ENCODE results near the gene SLC26A1. TPM values are rescaled to one million over a fixed set of nuclear protein-coding genes. Genes with fewer than 3 reads are reported as not detected.

SLC26A1 gene
- total and polyA plus RNA-seq, 2 donors (not counting 3 experiments of a cell fraction or from before 2014, with no cell fraction given): 0.10 TPM; not detected in 1

GRCh38 chr4:1011666-1012033 is 18.4 kb upstream of the SLC26A1 start:
- DNase-seq (ENCODE audit: low read depth, low spot score) (no peak), FAIRE-seq (no peak)
- Histone ChIP-seq H3K9me3 (replicated peaks; ENCODE audit: control insufficient read depth, insufficient read depth, low read length) (no peaks in the 10 kb centered on the region), H3K36me3 (ENCODE audit: control insufficient read depth in 2 of 2, extremely low read depth in 1 of 2, insufficient read depth in 2 of 2, low read length in 2 of 2) (peaks cover 0 to 2% of the 10 kb centered on the region in 2 experiments), H3K79me2 (ENCODE audit: control insufficient read depth, insufficient read depth, low read length) (peaks cover 3% of the 10 kb centered on the region), H3K27me3 (ENCODE audit: control insufficient read depth in 2 of 2, insufficient read depth in 2 of 2, low read length in 2 of 2) (peaks cover 13 to 16% of the 10 kb centered on the region in 2 experiments), H3K27ac (ENCODE audit: insufficient read depth, low read depth, low read length) (no peak overlapping the region), H4K20me1 (replicated peaks; ENCODE audit: control insufficient read depth, extremely low read depth, insufficient read depth, low read length) (no peaks in the 10 kb centered on the region), H3K9me1 (replicated peaks; ENCODE audit: control insufficient read depth, extremely low read depth, insufficient read depth, low read length) (no peaks in the 10 kb centered on the region), H3K4me1 (ENCODE audit: control insufficient read depth, extremely low read depth, insufficient read depth, low read length) (peaks cover 9% of the 10 kb centered on the region), H2AFZ (ENCODE audit: low read depth, low read length) (no peak overlapping the region), H3K4me2 (ENCODE audit: insufficient read depth, low read length) (no peak overlapping the region), H3K4me3 (replicated peaks in 1 of 3; ENCODE audit: insufficient read depth in 1 of 3, low read depth in 1 of 3, low read length in 3 of 3) (peak overlapping the region in 1 of 3 experiments; percentile 66), H3K9ac (replicated peaks; ENCODE audit: extremely low read depth, insufficient read depth, low read length) (no peak overlapping the region)
- intact Hi-C loops (cut with micrococcal nuclease): loop anchor here (1.0 kb wide), 1 partner anchor 32 kb away; no protein-coding TSS in a partner anchor
- dilution Hi-C loops (cut with MboI; ENCODE audit: extremely low pct_ligation_motif_present, low sequenced_read_pairs): no loop called here
- ChIA-PET CTCF (no interaction called here), POLR2A (no interaction called here)
- no peak for TF ChIP-seq GATA2 (IDR thresholded peaks at IDR 0.05; ENCODE audit: insufficient read depth, insufficient read length, low read depth, low read length)
- TF ChIP-seq CTCF (IDR thresholded peaks at IDR 0.05; ENCODE audit: extremely low read depth in 1 of 2, insufficient read depth in 1 of 2, low read depth in 1 of 2, low read length in 2 of 2): no peak
- no peak for TF ChIP-seq JUN (IDR thresholded peaks at IDR 0.05; ENCODE audit: borderline replicate concordance, insufficient read depth, insufficient read length, low read depth)
- no peak for TF ChIP-seq FOS (IDR thresholded peaks at IDR 0.05; ENCODE audit: borderline replicate concordance, insufficient read depth, low read length)
- no peak for TF ChIP-seq MAX (IDR thresholded peaks at IDR 0.05; ENCODE audit: insufficient read depth, insufficient read length)
- TF ChIP-seq POLR2A (IDR thresholded peaks at IDR 0.05; ENCODE audit: low read depth, low read length): no peak
- TF ChIP-seq EZH2 (IDR thresholded peaks at IDR 0.05; ENCODE audit: borderline replicate concordance, low read depth, low read length, severe bottlenecking): no peak
- no peak for TF ChIP-seq POLR2AphosphoS5 (IDR thresholded peaks at IDR 0.05; ENCODE audit: insufficient read depth, low read depth, low read length)
- no peak for TF ChIP-seq MYC (IDR thresholded peaks at IDR 0.05; ENCODE audit: low read depth, low read length)
- no TSS peak for BruUV-seq (replicated peaks)

Data from endothelial cell of umbilical vein (primary cell).